Measurements from ENCODE around the gene ENPP1. TPM values are rescaled to one million over a fixed set of nuclear protein-coding genes. Genes with fewer than 3 reads are reported as not detected.

Gene ENPP1
- total and polyA plus RNA-seq, 9 donors = 5.4 to 40.7 (median 21.7) TPM

DNA sequence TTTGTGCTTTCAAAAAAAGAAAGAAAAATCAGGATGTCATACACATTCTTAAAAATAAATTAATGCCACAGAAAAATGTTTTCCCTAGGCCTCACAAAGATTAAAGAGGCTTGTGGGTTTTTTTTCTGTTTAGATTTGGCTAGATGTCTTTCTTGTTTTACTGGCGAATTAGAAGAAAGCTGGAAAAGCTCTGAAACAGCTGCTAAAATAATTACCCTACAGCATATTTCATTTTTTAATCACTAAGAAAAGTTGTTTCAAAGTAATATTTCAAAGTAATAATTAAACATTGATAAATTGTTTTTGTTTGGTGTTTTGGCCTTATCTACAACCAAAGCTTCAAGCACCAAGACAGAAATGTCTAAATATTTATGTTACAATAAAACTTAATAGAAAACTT, 3.7 kb upstream of the ENPP1 start:
- TF ChIP-seq EP300 (IDR thresholded peaks at IDR 0.05) (no peak), POLR2A (IDR thresholded peaks at IDR 0.05) (no peak)
- TF ChIP-seq, protein P1, sequence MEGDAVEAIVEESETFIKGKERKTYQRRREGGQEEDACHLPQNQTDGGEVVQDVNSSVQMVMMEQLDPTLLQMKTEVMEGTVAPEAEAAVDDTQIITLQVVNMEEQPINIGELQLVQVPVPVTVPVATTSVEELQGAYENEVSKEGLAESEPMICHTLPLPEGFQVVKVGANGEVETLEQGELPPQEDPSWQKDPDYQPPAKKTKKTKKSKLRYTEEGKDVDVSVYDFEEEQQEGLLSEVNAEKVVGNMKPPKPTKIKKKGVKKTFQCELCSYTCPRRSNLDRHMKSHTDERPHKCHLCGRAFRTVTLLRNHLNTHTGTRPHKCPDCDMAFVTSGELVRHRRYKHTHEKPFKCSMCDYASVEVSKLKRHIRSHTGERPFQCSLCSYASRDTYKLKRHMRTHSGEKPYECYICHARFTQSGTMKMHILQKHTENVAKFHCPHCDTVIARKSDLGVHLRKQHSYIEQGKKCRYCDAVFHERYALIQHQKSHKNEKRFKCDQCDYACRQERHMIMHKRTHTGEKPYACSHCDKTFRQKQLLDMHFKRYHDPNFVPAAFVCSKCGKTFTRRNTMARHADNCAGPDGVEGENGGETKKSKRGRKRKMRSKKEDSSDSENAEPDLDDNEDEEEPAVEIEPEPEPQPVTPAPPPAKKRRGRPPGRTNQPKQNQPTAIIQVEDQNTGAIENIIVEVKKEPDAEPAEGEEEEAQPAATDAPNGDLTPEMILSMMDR (IDR thresholded peaks at IDR 0.05) = no peak
- no peaks in the 10 kb centered on the region for H3K9me3 ChIP-seq
- no peaks in the 10 kb centered on the region for H3K36me3 ChIP-seq
- no peak overlapping the region for H3K4me3 ChIP-seq
- DNase-seq = no peak
- no peaks in the 10 kb centered on the region for H3K27me3 ChIP-seq
- H3K27ac ChIP-seq = no peak overlapping the region
- 21 to 25% (median 24%) methylated on average over 1 of the region's 1 CpG for WGBS, 3 donors
- intact Hi-C loops (cut with DNase I) = no loop called here
- H3K4me1 ChIP-seq (ENCODE audit: insufficient read depth) = no peaks in the 10 kb centered on the region

DNA sequence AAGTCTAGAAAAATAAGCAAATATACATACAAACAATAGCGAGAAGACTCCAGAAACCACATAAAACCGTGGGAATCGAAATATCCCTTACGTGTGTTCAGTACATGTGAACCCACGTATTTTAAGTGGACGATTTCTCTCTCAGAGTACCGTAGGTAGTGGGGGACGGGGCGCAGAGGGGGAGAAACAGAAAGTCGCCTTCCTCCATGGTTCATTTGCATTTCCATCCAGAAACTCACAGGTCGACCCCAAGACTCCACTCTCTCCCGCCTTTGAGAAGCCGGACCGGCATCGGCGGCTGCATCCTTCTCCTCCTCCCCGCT, 538 bp upstream of the ENPP1 start:
- peak overlapping the region in 1 of 2 donors; percentile 58 for H3K27ac ChIP-seq
- WGBS, 3 donors = 7 to 9% (median 8%) methylated on average over 17 of the region's 17 CpGs
- DNase-seq = no peak
- H3K4me3 ChIP-seq = peak overlapping the region; percentile 75
- H3K4me1 ChIP-seq (ENCODE audit: insufficient read depth) = no peaks in the 10 kb centered on the region
- no peaks in the 10 kb centered on the region for H3K36me3 ChIP-seq
- intact Hi-C loops (cut with DNase I) = no loop called here
- no peaks in the 10 kb centered on the region for H3K9me3 ChIP-seq
- TF ChIP-seq POLR2A (IDR thresholded peaks at IDR 0.05) (no peak), EP300 (IDR thresholded peaks at IDR 0.05) (no peak)
- TF ChIP-seq, protein P1 (IDR thresholded peaks at IDR 0.05) = no peak
- H3K27me3 ChIP-seq = no peaks in the 10 kb centered on the region

DNA sequence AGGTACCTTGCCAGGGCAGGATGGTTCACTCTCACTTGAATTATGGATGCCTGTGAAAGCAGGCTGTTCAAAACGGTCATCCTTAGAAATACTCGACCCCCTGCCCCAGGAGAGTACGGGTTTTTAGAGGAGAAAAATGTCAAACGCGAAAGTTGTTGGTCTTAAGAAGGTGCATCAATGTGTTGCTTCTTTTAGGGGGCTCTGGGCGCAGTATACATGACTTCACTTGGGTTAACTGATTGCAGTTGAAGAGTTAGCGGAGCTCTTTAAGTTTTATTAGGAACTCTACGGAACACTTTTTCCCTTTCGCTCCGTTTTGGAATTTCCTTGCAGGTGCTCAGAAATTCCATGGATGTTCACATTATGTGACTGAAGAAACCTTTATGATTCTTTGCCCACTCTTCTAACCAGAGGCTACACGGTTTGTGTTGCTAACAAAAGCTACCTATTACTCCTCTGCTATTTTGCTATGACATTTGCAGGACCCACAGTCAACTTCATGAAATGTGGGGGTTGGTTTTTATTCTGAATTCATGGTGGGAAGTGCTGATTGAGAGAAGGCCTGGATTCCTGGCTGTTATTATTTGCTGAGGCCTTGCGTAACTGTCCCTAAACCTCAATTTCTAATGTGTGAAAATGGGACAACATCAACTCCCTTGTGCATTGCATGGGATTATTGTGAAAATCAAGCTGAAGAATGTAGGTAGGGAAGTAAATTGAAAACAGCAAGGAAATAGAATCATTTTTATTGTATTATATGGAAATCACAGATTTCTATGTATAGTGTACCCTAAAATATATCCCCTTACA, 845 bp downstream of the ENPP1 start:
- Histone ChIP-seq H3K36me3 (no peaks in the 10 kb centered on the region), H3K4me3 (peak overlapping the region; percentile 75), H3K27me3 (no peaks in the 10 kb centered on the region), H3K9me3 (no peaks in the 10 kb centered on the region), H3K27ac (peak overlapping the region in 1 of 2 donors; percentile 71), H3K4me1 (ENCODE audit: insufficient read depth) (no peaks in the 10 kb centered on the region)
- intact Hi-C loops (cut with DNase I) = no loop called here
- DNase-seq = no peak
- no peak for TF ChIP-seq POLR2A (IDR thresholded peaks at IDR 0.05)
- TF ChIP-seq EP300 (IDR thresholded peaks at IDR 0.05) = no peak
- TF ChIP-seq, protein P1 (IDR thresholded peaks at IDR 0.05) = no peak
- WGBS, 3 donors = 27 to 39% (median 30%) methylated on average over 12 of the region's 12 CpGs

DNA sequence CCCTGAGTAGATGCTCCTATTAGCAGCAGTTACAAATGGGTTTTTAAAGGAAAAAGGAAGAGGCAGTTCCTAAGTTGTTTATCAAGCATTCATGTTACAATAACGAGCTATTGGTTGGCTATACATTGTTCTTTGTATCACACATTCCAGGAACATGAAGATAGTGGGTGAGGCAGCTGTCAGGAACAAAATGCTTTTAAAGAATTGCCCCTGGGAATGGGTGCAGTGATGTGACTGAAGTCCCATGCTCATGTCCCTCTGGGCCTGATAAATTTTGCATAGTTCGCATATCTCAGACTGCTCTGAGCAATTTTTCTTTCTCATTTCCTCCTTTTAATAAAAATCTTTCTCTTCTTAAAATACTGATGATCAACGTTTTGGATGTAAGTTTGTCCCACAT, 3.7 kb downstream of the ENPP1 start:
- intact Hi-C loops (cut with DNase I) = no loop called here
- H3K4me1 ChIP-seq (ENCODE audit: insufficient read depth) = no peaks in the 10 kb centered on the region
- no peaks in the 10 kb centered on the region for H3K36me3 ChIP-seq
- H3K9me3 ChIP-seq = no peaks in the 10 kb centered on the region
- DNase-seq = no peak
- H3K27ac ChIP-seq = no peak overlapping the region
- 60 to 73% (median 64%) methylated on average over 3 of the region's 3 CpGs for WGBS, 3 donors
- no peaks in the 10 kb centered on the region for H3K27me3 ChIP-seq
- TF ChIP-seq, protein P1 (IDR thresholded peaks at IDR 0.05) = no peak
- no peak overlapping the region for H3K4me3 ChIP-seq

Data from ovary (tissue), 9 donors.